GM13976 (cell line): ENCODE measurements around the gene TMEM213.

Experiments used
- DNase-seq: peaks from one replicate; pipeline ENCODE4 v3.0.0; 2012; ENCODE audit warnings: low spot score
- in situ Hi-C: fragments of 300-500 bp; cut with MboI; formaldehyde crosslinking; loops from one replicate; pipeline ENCODE4 v1.12.0; 2022; ENCODE audit warnings: low sequenced_read_pairs, mixed read lengths, inconsistent platforms; ENCODE audit not compliant: unreplicated experiment
- TF ChIP-seq, protein P1 (sequence below): IDR thresholded peaks from 2 replicates; pipeline ENCODE4 v1.5.1; 2012; ENCODE audit warnings: borderline replicate concordance, mild to moderate bottlenecking; ENCODE audit not compliant: insufficient read depth; ENCODE audit errors: extremely low read depth, missing control alignments, control extremely low read depth

Gene TMEM213

DNA sequence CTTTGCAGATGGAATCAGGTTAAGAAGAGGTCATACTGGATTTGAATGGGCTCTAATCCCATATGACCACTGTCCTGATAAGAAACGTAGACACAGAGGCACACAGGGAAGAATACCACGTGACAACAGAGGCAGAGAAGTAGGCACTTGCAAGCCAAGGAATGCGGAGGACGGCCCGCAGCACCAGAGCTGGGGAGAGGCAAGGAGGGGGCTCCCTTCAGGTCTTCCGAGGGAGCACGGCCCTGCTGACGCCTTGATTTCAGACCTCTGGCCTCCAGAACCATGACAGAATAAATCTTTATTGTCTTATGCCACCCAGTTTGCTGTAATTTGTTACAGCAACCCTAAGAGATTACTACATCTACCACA lies 44.7 kb upstream of the TMEM213 start:
- DNase-seq = no peak
- in situ Hi-C loops = no loop called here
- TF ChIP-seq, protein P1, sequence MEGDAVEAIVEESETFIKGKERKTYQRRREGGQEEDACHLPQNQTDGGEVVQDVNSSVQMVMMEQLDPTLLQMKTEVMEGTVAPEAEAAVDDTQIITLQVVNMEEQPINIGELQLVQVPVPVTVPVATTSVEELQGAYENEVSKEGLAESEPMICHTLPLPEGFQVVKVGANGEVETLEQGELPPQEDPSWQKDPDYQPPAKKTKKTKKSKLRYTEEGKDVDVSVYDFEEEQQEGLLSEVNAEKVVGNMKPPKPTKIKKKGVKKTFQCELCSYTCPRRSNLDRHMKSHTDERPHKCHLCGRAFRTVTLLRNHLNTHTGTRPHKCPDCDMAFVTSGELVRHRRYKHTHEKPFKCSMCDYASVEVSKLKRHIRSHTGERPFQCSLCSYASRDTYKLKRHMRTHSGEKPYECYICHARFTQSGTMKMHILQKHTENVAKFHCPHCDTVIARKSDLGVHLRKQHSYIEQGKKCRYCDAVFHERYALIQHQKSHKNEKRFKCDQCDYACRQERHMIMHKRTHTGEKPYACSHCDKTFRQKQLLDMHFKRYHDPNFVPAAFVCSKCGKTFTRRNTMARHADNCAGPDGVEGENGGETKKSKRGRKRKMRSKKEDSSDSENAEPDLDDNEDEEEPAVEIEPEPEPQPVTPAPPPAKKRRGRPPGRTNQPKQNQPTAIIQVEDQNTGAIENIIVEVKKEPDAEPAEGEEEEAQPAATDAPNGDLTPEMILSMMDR = no peak

DNA sequence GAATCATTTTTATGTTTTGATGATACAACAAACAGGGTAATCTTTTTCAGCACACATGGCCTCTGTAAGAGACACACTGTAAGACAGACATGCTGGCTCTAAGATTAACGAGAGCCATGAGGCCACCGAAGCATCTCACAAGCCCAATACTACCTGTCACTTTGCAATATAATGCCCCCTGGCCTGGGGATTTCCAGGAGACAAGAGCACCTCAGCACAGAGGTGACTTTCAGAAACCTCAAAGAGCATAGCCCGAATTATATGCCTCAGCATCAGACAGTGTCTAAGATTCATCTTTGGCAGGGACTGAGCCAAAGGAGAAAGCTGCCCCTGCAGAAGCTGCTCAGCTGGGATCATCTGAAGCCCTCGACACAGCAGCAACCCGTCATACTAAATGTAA lies 44.2 kb upstream of the TMEM213 start:
- no peak for DNase-seq
- TF ChIP-seq, protein P1 = no peak
- in situ Hi-C loops = no loop called here

DNA sequence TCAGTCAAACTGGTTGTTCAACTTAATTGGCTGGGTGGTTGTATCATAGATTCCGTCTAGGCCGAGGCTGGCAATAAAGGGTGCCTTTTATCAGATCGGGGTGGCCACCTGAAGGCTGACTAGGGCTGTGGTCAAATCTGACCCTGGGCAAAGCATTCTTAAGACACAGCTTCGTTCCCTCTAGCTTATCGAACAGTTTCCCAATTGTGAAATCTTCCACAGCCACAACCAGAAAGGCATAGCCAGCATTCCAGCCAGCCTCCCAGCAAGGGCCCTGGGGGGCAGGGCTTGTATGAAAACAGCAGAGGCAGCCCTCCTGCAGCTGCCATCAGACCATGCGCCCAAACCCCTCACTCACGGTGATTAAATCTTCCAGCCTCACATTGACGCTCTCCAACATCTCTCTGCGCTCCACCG lies 42.5 kb upstream of the TMEM213 start:
- DNase-seq = no peak

DNA sequence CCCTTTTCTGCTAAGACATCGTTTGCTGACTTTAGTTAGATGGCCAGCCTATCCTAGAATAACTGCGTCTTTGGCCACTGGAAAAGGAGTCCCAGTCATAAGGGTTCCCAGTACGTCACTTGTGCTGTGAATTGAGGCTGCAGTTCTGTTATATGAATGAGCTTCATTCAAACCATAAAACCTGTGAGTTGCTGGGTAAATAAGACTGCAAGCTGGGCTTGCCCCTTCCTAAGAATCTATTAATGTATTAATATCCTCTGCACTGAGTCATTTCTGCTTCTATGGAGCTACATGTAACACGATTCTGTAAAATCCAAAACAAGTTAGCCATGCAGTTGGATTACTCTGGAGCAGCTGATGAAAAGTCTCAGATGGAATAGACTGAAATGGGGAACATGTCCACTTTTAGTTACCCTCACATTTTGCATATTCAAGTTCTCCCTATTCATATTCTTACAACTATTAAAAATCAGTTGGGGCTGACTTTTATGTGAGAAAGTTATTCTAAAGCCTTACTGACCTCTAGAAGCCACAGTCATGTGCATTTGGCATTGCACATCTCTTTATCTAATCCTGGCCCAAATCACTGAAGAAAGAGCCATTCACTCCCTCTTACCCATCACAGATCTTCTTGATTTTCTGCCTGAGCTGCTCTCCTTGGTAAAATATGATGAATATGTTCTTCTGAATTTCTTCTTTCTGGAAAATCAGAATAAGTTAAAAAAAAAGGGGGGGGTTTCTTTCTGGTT lies 41.8 kb upstream of the TMEM213 start:
- in situ Hi-C loops = no loop called here

More for the DNA sequence above, 42.5 kb upstream of the TMEM213 start:
- TF ChIP-seq, protein P1 = no peak
- in situ Hi-C loops = no loop called here

DNA sequence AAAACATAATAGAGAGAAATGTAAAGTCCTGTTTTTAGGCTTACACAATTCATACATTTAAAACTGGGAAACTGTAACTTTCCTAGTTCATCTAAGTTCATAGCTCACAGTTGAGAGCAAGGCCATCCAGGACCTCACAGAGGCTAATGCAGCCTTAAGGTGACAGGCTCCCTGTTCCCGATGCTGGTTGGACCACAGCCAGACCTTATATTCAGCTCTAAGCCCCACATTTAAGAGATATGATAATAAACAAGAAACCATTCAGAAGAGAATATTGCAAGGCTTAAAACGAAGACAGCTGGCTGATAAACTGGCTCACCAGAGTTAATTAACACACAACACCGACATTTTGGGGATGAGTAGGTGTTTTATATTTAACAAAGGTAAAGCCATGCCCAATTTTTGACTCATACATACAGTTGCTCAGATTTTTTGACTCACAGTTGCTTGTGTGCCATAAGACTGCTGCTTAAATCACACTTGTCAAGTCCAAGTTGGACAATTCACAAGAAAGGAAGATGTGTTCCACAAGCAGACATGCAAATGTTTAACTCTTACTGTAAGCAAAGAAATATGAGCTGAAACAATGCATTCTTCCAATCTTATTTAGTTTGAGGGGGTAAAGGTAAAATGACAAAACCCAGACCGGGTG lies 41.1 kb upstream of the TMEM213 start:
- TF ChIP-seq, protein P1 = no peak
- DNase-seq = no peak
- in situ Hi-C loops = no loop called here

More for the DNA sequence above, 41.8 kb upstream of the TMEM213 start:
- no peak for DNase-seq
- TF ChIP-seq, protein P1 = no peak

DNA sequence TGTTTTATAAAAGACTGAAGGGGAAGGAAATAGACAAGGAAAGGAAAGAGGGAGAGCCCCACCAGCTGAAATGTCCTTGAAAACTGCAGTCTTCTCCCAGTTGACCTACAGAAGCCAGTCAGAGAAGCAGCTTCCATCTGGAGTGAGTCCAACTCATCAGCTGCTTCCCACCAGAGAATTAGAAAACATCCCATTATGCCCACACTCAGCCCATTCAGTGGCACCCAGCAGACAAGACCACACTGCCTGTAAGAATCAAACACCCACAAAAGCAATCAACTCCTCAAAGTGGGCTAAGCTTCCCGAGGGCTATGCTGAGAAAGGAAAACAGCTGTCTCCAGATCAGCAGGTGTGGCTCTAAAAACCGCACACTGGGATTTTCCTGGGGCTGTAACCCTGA lies 29.6 kb upstream of the TMEM213 start:
- in situ Hi-C loops = no loop called here
- DNase-seq = no peak

More for the DNA sequence above, 29.6 kb upstream of the TMEM213 start:
- TF ChIP-seq, protein P1 = no peak
